Panc1 (cell line): ENCODE measurements around the gene FCAMR. TPM values are rescaled to one million over a fixed set of nuclear protein-coding genes. Genes with fewer than 3 reads are reported as not detected.

Experiments used
- ATAC-seq: fragments of 200-7000 bp; cut with Tn5 transposase; 2 replicates; pipeline ENCODE4 v1.9.1; 2020; ENCODE audit warnings: mild to moderate bottlenecking, moderate library complexity
- BruUV-seq: library from RNA; stranded (reverse); fragments of 400-500 nt; replicated peaks from 2 replicates; lab custom pipeline; 2021; lab: Mats Ljungman, UMichigan
- CTCF ChIA-PET: fragments of 300-600 bp; sonication (Branson Sonifier 250); formaldehyde crosslinking; loops from one replicate; lab custom pipeline; 2022; ENCODE audit warnings: antibody characterized with exemption; lab: Charles Lee
- POLR2A ChIA-PET: fragments of 300-600 bp; sonication (Branson Sonifier 250); formaldehyde crosslinking; loops from one replicate; lab custom pipeline; 2022; ENCODE audit warnings: antibody characterized with exemption; lab: Charles Lee
- DNase-seq: peaks from one replicate; pipeline ENCODE4 v3.0.0-alpha.2; 2010; ENCODE audit warnings: low read depth, low spot score
- H3K27ac ChIP-seq: 2 replicates; pipeline ENCODE4 v1.5.1; 2011; ENCODE audit warnings: mild to moderate bottlenecking, low read length, inconsistent platforms
- H3K27me3 ChIP-seq: fragments of 200-500 bp; sonication (Bioruptor generic); 2 replicates; pipeline ENCODE4 v1.6.0; 2014; ENCODE audit warnings: low read length, inconsistent platforms; ENCODE audit not compliant: control insufficient read depth, insufficient read depth
- H3K36me3 ChIP-seq: fragments of 200-500 bp; sonication (Bioruptor generic); 2 replicates; pipeline ENCODE4 v1.5.1; 2014; ENCODE audit warnings: inconsistent platforms, mild to moderate bottlenecking, low read length, moderate library complexity; ENCODE audit not compliant: control insufficient read depth, insufficient read depth
- H3K4me1 ChIP-seq: 2 replicates; pipeline ENCODE4 v1.5.1; 2011; ENCODE audit warnings: inconsistent platforms, mild to moderate bottlenecking, low read length, moderate library complexity; ENCODE audit not compliant: control insufficient read depth, insufficient read depth
- H3K4me3 ChIP-seq, 2 experiments: 2 replicates each; pipeline ENCODE4 v1.5.1; 2011 to 2012; ENCODE audit warnings: low read depth in 2 of 2, low read length in 2 of 2, mild to moderate bottlenecking in 2 of 2, inconsistent platforms in 1 of 2, moderate library complexity in 1 of 2
- H3K9me3 ChIP-seq: fragments of 200-500 bp; sonication (Bioruptor generic); 2 replicates; pipeline ENCODE4 v1.5.1; 2014; ENCODE audit warnings: low read depth, mild to moderate bottlenecking, inconsistent platforms, low read length, moderate library complexity; ENCODE audit not compliant: control insufficient read depth, insufficient read depth
- POLR2AphosphoS5 ChIP-seq: IDR thresholded peaks from 2 replicates; pipeline ENCODE4 v1.6.1; 2012; ENCODE audit warnings: mild to moderate bottlenecking, low read depth, low read length, moderate library complexity
- REST ChIP-seq, 2 experiments: IDR thresholded peaks; 2 replicates each; pipeline ENCODE4 v1.6.1; 2011 to 2012; ENCODE audit warnings: low read depth in 2 of 2, control low read depth in 1 of 2, low read length in 1 of 2, mild to moderate bottlenecking in 1 of 2, moderate library complexity in 1 of 2; ENCODE audit not compliant: insufficient read depth in 1 of 2
- SIN3A ChIP-seq: IDR thresholded peaks from 2 replicates; pipeline ENCODE4 v1.6.1; 2012; ENCODE audit warnings: low read depth, mild to moderate bottlenecking, low read length, moderate library complexity, borderline replicate concordance; ENCODE audit not compliant: insufficient read depth
- TCF7L2 ChIP-seq: IDR thresholded peaks from 2 replicates; pipeline ENCODE4 v1.6.1; 2011; ENCODE audit warnings: mild to moderate bottlenecking, low read depth, low read length, inconsistent platforms
- in situ Hi-C: cut with HindIII; loops from 2 replicates; pipeline ENCODE4 v1.10.0; 2016; ENCODE audit warnings: low sequenced_read_pairs, low pct_unique_long_range_greater_than_20kb
- intact Hi-C: fragments of 100-400 bp; cut with micrococcal nuclease; formaldehyde crosslinking; loops from one replicate; pipeline ENCODE4 v1.10.0; 2022; ENCODE audit not compliant: unreplicated experiment
- total RNA-seq: library from RNA; stranded (reverse); gene quantifications from one replicate; pipeline ENCODE4 v1.2.1, GENCODE V29; 2021; ENCODE audit not compliant: unreplicated experiment
- TF ChIP-seq, protein P1 (sequence below): fragments of 450-650 bp; IDR thresholded peaks from 2 replicates; pipeline ENCODE4 v1.5.1; 2017; ENCODE audit warnings: mild to moderate bottlenecking

Gene FCAMR
- total RNA-seq, 1 experiment from 2014 or later = not detected

DNA sequence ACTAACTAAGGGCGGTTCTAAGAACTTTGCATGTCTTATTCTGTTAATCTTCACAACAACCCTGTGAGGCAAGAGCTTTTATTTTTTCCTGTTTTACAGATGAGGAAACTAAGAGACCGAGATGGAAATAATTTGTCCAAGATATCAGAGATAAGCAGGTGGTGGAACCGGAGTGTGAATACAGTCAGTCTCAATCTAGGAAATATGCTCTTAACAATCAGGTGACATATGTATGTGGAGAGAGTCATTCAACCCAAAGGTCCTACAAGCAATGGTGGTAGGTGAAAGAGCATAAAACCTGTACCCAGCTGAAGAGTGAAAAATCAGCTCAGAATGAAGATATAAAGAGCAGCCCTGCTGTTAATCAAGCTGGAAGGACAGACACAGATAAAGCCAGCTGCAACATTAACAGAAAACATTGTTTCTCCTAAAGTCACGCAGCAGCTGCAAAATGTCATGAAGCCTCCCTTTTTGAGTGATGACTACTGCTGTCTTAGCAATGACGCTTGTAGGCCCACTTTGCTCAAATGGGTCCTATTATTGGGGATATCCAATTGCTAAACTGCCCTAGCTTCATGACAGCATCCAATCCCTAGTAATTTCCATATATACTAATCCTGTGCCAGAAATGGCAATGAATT, 30.5 kb upstream of the FCAMR start:
- Histone ChIP-seq H3K36me3 (no peaks in the 10 kb centered on the region), H3K27me3 (peaks cover 7% of the 10 kb centered on the region), H3K9me3 (no peaks in the 10 kb centered on the region), H3K27ac (no peak overlapping the region), H3K4me3 (no peak overlapping the region), H3K4me1 (no peaks in the 10 kb centered on the region)
- intact Hi-C loops = no loop called here
- ATAC-seq (no peak), DNase-seq (no peak)
- in situ Hi-C loops = no loop called here
- BruUV-seq = no TSS peak
- TF ChIP-seq TCF7L2 = no peak
- TF ChIP-seq POLR2AphosphoS5 = no peak
- TF ChIP-seq, protein P1, sequence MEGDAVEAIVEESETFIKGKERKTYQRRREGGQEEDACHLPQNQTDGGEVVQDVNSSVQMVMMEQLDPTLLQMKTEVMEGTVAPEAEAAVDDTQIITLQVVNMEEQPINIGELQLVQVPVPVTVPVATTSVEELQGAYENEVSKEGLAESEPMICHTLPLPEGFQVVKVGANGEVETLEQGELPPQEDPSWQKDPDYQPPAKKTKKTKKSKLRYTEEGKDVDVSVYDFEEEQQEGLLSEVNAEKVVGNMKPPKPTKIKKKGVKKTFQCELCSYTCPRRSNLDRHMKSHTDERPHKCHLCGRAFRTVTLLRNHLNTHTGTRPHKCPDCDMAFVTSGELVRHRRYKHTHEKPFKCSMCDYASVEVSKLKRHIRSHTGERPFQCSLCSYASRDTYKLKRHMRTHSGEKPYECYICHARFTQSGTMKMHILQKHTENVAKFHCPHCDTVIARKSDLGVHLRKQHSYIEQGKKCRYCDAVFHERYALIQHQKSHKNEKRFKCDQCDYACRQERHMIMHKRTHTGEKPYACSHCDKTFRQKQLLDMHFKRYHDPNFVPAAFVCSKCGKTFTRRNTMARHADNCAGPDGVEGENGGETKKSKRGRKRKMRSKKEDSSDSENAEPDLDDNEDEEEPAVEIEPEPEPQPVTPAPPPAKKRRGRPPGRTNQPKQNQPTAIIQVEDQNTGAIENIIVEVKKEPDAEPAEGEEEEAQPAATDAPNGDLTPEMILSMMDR = no peak
- TF ChIP-seq SIN3A = no peak
- TF ChIP-seq REST (IDR thresholded peaks at IDR 0.05; ENCODE audit: insufficient read depth in 1 of 2, low read depth in 2 of 2, low read length in 1 of 2) = no peak
- CTCF ChIA-PET = no interaction called here
- POLR2A ChIA-PET = no interaction called here

DNA sequence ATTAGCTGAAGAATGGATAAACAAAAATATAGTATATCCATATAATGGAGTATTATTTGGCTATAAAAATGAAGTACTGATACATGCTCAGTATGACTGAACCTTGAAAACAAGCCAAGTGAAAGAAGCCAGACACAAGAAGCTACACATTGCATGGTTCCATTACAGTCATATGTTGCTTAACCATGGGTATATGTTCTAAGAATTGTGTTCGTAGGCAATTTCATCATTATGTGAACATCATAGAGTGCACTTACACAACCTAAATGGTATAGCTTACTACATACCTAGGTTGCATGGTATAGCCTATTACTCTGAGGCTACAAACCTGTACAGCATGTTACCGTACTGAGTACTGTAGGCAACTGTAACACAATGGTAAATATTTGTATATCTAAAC, 28.6 kb upstream of the FCAMR start:
- no peak overlapping the region for H3K27ac ChIP-seq
- no peak overlapping the region for H3K4me3 ChIP-seq
- no peak for TF ChIP-seq TCF7L2
- TF ChIP-seq REST (IDR thresholded peaks at IDR 0.05; ENCODE audit: insufficient read depth in 1 of 2, low read depth in 2 of 2, low read length in 1 of 2) = no peak
- TF ChIP-seq POLR2AphosphoS5 = no peak
- TF ChIP-seq, protein P1 = no peak
- no peak for TF ChIP-seq SIN3A
- H3K27me3 ChIP-seq = peaks cover 13% of the 10 kb centered on the region
- in situ Hi-C loops = no loop called here
- ChIA-PET CTCF (no interaction called here), POLR2A (no interaction called here)
- DNase-seq (no peak), ATAC-seq (no peak)
- H3K9me3 ChIP-seq = no peaks in the 10 kb centered on the region
- intact Hi-C loops = no loop called here
- H3K4me1 ChIP-seq = no peaks in the 10 kb centered on the region
- no TSS peak for BruUV-seq
- no peaks in the 10 kb centered on the region for H3K36me3 ChIP-seq
